K562 (cell line): Measurements from ENCODE around the gene PRELID2. TPM values are rescaled to one million over a fixed set of nuclear protein-coding genes. Genes with fewer than 3 reads are reported as not detected.

Experiments
- ATAC-seq: fragments of 200-7000 bp; cut with Tn5 transposase; 3 replicates; pipeline ENCODE4 v1.9.1; 2020; ENCODE audit warnings: moderate library complexity
- BruUV-seq: library from RNA; stranded (reverse); fragments of 400-500 nt; replicated peaks from 2 replicates; lab custom pipeline; 2021; lab: Mats Ljungman, UMichigan
- CTCF ChIA-PET: fragments of 300-600 bp; formaldehyde crosslinking; extraction: SDS; loops from one replicate; lab custom pipeline; 2021; ENCODE audit warnings: low intra/inter-chr PET ratio; lab: Yijun Ruan, JAX
- POLR2A ChIA-PET: fragments of 300-600, 350-650 bp; sonication (Branson Sonifier 250); formaldehyde crosslinking; extraction: SDS; loops from one replicate; lab custom pipeline; 2021; ENCODE audit warnings: antibody characterized with exemption, inconsistent platforms; lab: Yijun Ruan, JAX
- DNase-seq, 4 experiments: peaks; one replicate each; pipeline versions ENCODE4 v3.0.0 to v3.0.0-alpha.2; 2011 to 2018; ENCODE audit warnings: low spot score in 3 of 4, mixed read lengths in 3 of 4; ENCODE audit errors: extremely low read depth in 1 of 4
- FAIRE-seq: peaks from 2 replicates; lab custom pipeline; 2011; peaks lifted over from hg19 to GRCh38; lab: Jason Lieb, UNC
- H2AFZ ChIP-seq: 2 replicates; pipeline ENCODE4 v1.6.0; 2011; ENCODE audit warnings: low read depth, low read length, control low read depth, inconsistent platforms
- H3K27ac ChIP-seq: fragments of 200-600 bp; 3 replicates; pipeline ENCODE4 v1.8.0; 2011; ENCODE audit warnings: low read depth, mild to moderate bottlenecking, control low read depth, inconsistent platforms, low read length, moderate library complexity, mixed read lengths; ENCODE audit errors: extremely low read depth
- H3K27me3 ChIP-seq, 2 experiments: fragments of 300-600 bp in 1 of 2; 2 replicates in 1 of 2; 3 replicates in 1 of 2; pipeline versions ENCODE4 v1.6.0 to v1.8.0; 2011; ENCODE audit warnings: inconsistent platforms in 2 of 2, low read length in 2 of 2, mild to moderate bottlenecking in 1 of 2, mixed read lengths in 1 of 2, moderate library complexity in 1 of 2; ENCODE audit not compliant: control insufficient read depth in 2 of 2, insufficient read depth in 2 of 2
- H3K36me3 ChIP-seq: fragments of 300-600 bp; 3 replicates; pipeline ENCODE4 v1.8.0; 2011; ENCODE audit warnings: mild to moderate bottlenecking, low read length, inconsistent platforms; ENCODE audit not compliant: control insufficient read depth, insufficient read depth
- H3K4me1 ChIP-seq, 2 experiments: fragments of 200-600 bp in 1 of 2; replicated peaks in 1 of 2; 2 replicates in 1 of 2; 3 replicates in 1 of 2; pipeline versions ENCODE4 v1.5.1 to v1.8.0; 2011; ENCODE audit warnings: inconsistent platforms in 2 of 2, low read length in 2 of 2, mild to moderate bottlenecking in 1 of 2, mixed read lengths in 1 of 2, moderate library complexity in 1 of 2; ENCODE audit not compliant: control insufficient read depth in 2 of 2, insufficient read depth in 2 of 2
- H3K4me2 ChIP-seq: 2 replicates; pipeline ENCODE4 v1.6.1; 2011; ENCODE audit warnings: low read length, control low read depth, inconsistent platforms, mixed read lengths; ENCODE audit not compliant: insufficient read depth
- H3K4me3 ChIP-seq: fragments of 200-600 bp; sonication (generic), shearing (Covaris generic); 2 replicates; pipeline ENCODE4 v1.5.1; 2016; ENCODE audit warnings: control low read depth, inconsistent platforms
- H3K79me2 ChIP-seq: fragments of 200-600 bp; 3 replicates; pipeline ENCODE4 v1.8.0; 2011; ENCODE audit warnings: low read length, inconsistent platforms; ENCODE audit not compliant: control insufficient read depth, insufficient read depth
- H3K9ac ChIP-seq, 2 experiments: 2 replicates each; pipeline versions ENCODE4 v1.6.0 to v1.6.1; 2011; ENCODE audit warnings: low read depth in 2 of 2, low read length in 2 of 2, control low read depth in 1 of 2, inconsistent platforms in 1 of 2, mild to moderate bottlenecking in 1 of 2, mixed read lengths in 1 of 2; ENCODE audit not compliant: insufficient read depth in 1 of 2
- H3K9me1 ChIP-seq: one replicate; pipeline ENCODE4 v1.6.0; 2011; ENCODE audit warnings: inconsistent platforms, mild to moderate bottlenecking, low read length, moderate library complexity; ENCODE audit not compliant: control insufficient read depth, insufficient read depth
- H3K9me3 ChIP-seq: replicated peaks from 2 replicates; pipeline ENCODE4 v1.5.1; 2011; ENCODE audit warnings: low read depth, low read length, inconsistent platforms; ENCODE audit not compliant: control insufficient read depth, insufficient read depth
- H4K20me1 ChIP-seq: replicated peaks from 2 replicates; pipeline ENCODE4 v1.6.1; 2011; ENCODE audit warnings: low read length, inconsistent platforms, mixed read lengths; ENCODE audit not compliant: control insufficient read depth, insufficient read depth
- MAZ ChIP-seq, 2 experiments: fragments of 450-650 bp in 1 of 2; sonication (generic) in 1 of 2; formaldehyde crosslinking; IDR thresholded peaks in 1 of 2; conservative IDR thresholded peaks in 1 of 2; 2 replicates each; pipeline versions ENCODE4 v1.4.0 to v1.5.0; 2020; ENCODE audit warnings: mild to moderate bottlenecking in 1 of 2, missing genetic modification reagents in 1 of 2
- WGBS: fragments of 100-300 bp; shearing (Covaris generic); methylation state at CpG from one replicate; pipeline ENCODE4 v1.1.6; 2016; ENCODE audit warnings: low coverage, mixed read lengths; ENCODE audit not compliant: insufficient coverage; ENCODE audit errors: missing lambda C conversion rate; 5-methylcytosine and 5-hydroxymethylcytosine counted together
- in situ Hi-C: fragments of 300-500 bp; cut with MboI; formaldehyde crosslinking; loops from 4 replicates; pipeline ENCODE4 v1.15.0; 2018; ENCODE audit warnings: inconsistent platforms, mixed read lengths
- intact Hi-C: fragments of 100-400 bp; cut with micrococcal nuclease; formaldehyde crosslinking; loops from 2 replicates; pipeline ENCODE4 v1.14.2; 2022
- polyA plus RNA-seq, 8 experiments: library from polyadenylated mRNA; depleted of rRNA in 4 of 8; stranded (reverse) in 5 of 8; unstranded in 3 of 8; fragments of >200 nt; fragmentation: Nextera tagmentation in 2 of 8; fragmentation: Illumina TruSeq in 1 of 8; extraction: Ambion mirVana in 2 of 8; extraction: Trizol in 1 of 8; gene quantifications; 2 replicates each; pipeline versions ENCODE4 v1.2.1 to v1.2.3, GENCODE V29; 2011 to 2014; ENCODE audit warnings: inconsistent platforms in 1 of 8, missing spikeins in 1 of 8
- total RNA-seq, 7 experiments: library from RNA; depleted of rRNA in 6 of 7; stranded (reverse); fragments of >200 nt in 6 of 7; fragmentation: Illumina TruSeq in 2 of 7; extraction: Trizol in 2 of 7; gene quantifications; 2 replicates each; pipeline versions ENCODE4 v1.2.1 to v1.2.3, GENCODE V29; 2011 to 2021; ENCODE audit warnings: low replicate concordance in 1 of 7
- TF ChIP-seq, protein P1 (sequence below): fragments of 450-650 bp; IDR thresholded peaks from 2 replicates; pipeline ENCODE4 v1.6.1; 2016; ENCODE audit warnings: low read depth

Gene PRELID2
- total and polyA plus RNA-seq, 9 of the 15 experiments (the other 6 are each of a cell fraction or from before 2014, with no cell fraction given) = 6.4 to 68.2 (median 28.8) TPM

DNA sequence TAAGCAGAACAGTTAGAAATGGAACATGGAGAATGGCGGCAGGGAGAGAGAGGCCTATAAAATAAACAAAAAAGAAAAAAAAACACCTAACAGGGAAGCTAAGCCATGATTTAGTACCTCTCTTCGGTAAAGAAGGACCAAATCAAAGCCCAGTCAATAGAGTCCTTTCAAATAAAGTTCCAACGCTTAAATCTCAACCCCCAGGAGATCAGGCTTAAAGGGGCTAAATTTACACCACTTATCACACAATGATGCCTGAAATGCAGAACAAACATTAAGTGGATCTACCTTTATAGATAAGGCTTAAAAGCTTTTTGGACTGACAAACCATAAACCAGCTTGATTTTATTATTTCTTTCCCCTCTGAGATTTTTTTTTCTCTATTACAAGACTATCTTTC, 66.3 kb downstream of the PRELID2 start (continued):
- TF ChIP-seq, protein P1, sequence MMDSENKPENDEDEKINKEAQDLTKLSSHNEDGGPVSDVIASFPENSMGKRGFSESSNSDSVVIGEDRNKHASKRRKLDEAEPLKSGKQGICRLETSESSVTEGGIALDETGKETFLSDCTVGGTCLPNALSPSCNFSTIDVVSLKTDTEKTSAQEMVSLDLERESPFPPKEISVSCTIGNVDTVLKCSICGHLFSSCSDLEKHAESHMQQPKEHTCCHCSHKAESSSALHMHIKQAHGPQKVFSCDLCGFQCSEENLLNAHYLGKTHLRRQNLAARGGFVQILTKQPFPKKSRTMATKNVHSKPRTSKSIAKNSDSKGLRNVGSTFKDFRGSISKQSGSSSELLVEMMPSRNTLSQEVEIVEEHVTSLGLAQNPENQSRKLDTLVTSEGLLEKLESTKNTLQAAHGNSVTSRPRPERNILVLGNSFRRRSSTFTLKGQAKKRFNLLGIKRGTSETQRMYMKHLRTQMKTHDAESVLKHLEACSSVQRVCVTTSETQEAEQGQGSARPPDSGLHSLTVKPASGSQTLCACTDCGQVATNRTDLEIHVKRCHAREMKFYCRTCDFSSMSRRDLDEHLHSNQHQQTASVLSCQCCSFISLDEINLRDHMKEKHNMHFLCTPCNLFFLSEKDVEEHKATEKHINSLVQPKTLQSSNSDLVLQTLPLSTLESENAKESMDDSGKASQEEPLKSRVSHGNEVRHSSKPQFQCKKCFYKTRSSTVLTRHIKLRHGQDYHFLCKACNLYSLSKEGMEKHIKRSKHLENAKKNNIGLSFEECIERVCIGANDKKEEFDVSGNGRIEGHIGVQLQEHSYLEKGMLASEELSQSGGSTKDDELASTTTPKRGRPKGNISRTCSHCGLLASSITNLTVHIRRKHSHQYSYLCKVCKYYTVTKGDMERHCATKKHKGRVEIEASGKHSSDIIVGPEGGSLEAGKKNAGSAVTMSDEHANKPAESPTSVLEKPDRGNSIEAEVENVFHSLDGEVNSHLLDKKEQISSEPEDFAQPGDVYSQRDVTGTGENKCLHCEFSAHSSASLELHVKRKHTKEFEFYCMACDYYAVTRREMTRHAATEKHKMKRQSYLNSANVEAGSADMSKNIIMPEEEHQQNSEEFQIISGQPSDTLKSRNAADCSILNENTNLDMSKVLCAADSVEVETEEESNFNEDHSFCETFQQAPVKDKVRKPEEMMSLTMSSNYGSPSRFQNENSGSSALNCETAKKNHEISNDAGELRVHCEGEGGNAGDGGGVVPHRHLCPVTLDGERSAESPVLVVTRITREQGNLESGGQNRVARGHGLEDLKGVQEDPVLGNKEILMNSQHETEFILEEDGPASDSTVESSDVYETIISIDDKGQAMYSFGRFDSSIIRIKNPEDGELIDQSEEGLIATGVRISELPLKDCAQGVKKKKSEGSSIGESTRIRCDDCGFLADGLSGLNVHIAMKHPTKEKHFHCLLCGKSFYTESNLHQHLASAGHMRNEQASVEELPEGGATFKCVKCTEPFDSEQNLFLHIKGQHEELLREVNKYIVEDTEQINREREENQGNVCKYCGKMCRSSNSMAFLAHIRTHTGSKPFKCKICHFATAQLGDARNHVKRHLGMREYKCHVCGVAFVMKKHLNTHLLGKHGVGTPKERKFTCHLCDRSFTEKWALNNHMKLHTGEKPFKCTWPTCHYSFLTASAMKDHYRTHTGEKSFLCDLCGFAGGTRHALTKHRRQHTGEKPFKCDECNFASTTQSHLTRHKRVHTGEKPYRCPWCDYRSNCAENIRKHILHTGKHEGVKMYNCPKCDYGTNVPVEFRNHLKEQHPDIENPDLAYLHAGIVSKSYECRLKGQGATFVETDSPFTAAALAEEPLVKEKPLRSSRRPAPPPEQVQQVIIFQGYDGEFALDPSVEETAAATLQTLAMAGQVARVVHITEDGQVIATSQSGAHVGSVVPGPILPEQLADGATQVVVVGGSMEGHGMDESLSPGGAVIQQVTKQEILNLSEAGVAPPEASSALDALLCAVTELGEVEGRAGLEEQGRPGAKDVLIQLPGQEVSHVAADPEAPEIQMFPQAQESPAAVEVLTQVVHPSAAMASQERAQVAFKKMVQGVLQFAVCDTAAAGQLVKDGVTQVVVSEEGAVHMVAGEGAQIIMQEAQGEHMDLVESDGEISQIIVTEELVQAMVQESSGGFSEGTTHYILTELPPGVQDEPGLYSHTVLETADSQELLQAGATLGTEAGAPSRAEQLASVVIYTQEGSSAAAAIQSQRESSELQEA = no peak

DNA sequence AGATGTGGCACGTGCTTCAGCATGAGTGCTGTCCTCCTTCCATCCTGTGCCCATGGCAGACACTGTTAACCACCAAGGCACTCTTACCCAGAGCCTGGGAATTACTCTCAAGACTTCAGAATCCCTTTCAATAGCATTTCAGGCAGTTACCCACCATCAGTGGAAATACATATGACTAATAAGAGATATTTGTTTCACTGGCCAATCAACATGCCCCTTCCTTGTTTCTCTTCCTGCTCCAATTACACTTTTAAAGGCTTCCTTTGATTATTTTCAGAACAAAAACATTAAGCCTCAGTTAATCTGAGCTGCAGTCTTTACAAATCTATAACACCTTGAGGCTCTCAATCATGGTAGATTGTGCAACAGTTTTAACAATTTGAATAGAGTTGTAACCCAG, 70.8 kb downstream of the PRELID2 start:
- no peak for FAIRE-seq
- Histone ChIP-seq H3K36me3 (0 out of 3 replicates have a peak, but pooled peaks cover 5% of the 10 kb centered on the region), H3K9me3 (no peaks in the 10 kb centered on the region), H3K4me3 (no peak overlapping the region), H3K27me3 (no peaks in the 10 kb centered on the region), H3K4me2 (no peak overlapping the region), H3K9ac (no peak overlapping the region), H3K9me1 (no peaks in the 10 kb centered on the region), H4K20me1 (no peaks in the 10 kb centered on the region), H3K27ac (no peak overlapping the region), H3K79me2 (no peaks in the 10 kb centered on the region), H3K4me1 (no peaks in the 10 kb centered on the region), H2AFZ (no peak overlapping the region)
- in situ Hi-C loops = no loop called here
- intact Hi-C loops = no loop called here
- DNase-seq = no peak
- ChIA-PET POLR2A (no interaction called here), CTCF (no interaction called here)
- BruUV-seq = no TSS peak
- no peak for ATAC-seq
- 36% methylated on average over 1 of the region's 1 CpG for WGBS
- TF ChIP-seq MAZ (CRISPR knock-in tag; conservative IDR thresholded peaks at IDR 0.05 in 1 of 2, IDR thresholded peaks at IDR 0.05 in 1 of 2) = no peak
